ENCODE measurements around the gene IGF1R. TPM values are rescaled to one million over a fixed set of nuclear protein-coding genes. Genes with fewer than 3 reads are reported as not detected.

Gene IGF1R
- total and polyA plus RNA-seq, 2 of the 13 experiments (the other 11 are each of a cell fraction or from before 2014, with no cell fraction given): 15.9 to 18.4 TPM

GRCh38 chr15:98692213-98692612 lies 43.9 kb downstream of the IGF1R start (continued):
- TF ChIP-seq SP5 (CRISPR knock-in tag; IDR thresholded peaks at IDR 0.05; ENCODE audit: borderline replicate concordance, low read depth): no peak
- peak; percentile 56 for TF ChIP-seq FOXA3 (CRISPR knock-in tag; IDR thresholded peaks at IDR 0.05)
- no peak for TF ChIP-seq HNF1A (IDR thresholded peaks at IDR 0.05; ENCODE audit: low read depth)
- TF ChIP-seq HNF1A (CRISPR knock-in tag; IDR thresholded peaks at IDR 0.05; ENCODE audit: borderline replicate concordance): no peak; the same call in 1 of the 2 replicates
- TF ChIP-seq GABPB1 (CRISPR knock-in tag; IDR thresholded peaks at IDR 0.05): 0 out of 2 replicates have a peak, but pooled peaks have one; percentile 23
- no peak for TF ChIP-seq RAD21 (CRISPR knock-in tag; IDR thresholded peaks at IDR 0.05)
- no peak for TF ChIP-seq PATZ1 (CRISPR knock-in tag; IDR thresholded peaks at IDR 0.05)
- TF ChIP-seq ZFX (CRISPR knock-in tag; IDR thresholded peaks at IDR 0.05; ENCODE audit: low read depth): 0 out of 2 replicates have a peak, but pooled peaks have one; percentile 21
- TF ChIP-seq ZNF362 (CRISPR knock-in tag; IDR thresholded peaks at IDR 0.05; ENCODE audit: borderline replicate concordance): peak; percentile 87
- TF ChIP-seq CREM (IDR thresholded peaks at IDR 0.05): peak; percentile 54; the same call in 1 of the 2 replicates
- no peak for TF ChIP-seq CREM (CRISPR knock-in tag; IDR thresholded peaks at IDR 0.05)
- no peak for TF ChIP-seq GATAD1 (CRISPR knock-in tag; IDR thresholded peaks at IDR 0.05)
- peak; percentile 69; the same call in 1 of the 2 replicates for TF ChIP-seq THRA (CRISPR knock-in tag; IDR thresholded peaks at IDR 0.05; ENCODE audit: borderline replicate concordance)
- peak; percentile 48; the same call in 1 of the 2 replicates for TF ChIP-seq PHF21A (CRISPR knock-in tag; IDR thresholded peaks at IDR 0.05)
- no peak for TF ChIP-seq ZBTB14 (CRISPR knock-in tag; IDR thresholded peaks at IDR 0.05)
- TF ChIP-seq KMT2A (CRISPR knock-in tag; IDR thresholded peaks at IDR 0.05): peak; percentile 48; the same call in 1 of the 2 replicates
- TF ChIP-seq HOXA3 (CRISPR knock-in tag; IDR thresholded peaks at IDR 0.05): peak; percentile 67
- TF ChIP-seq ZMAT5 (CRISPR knock-in tag; IDR thresholded peaks at IDR 0.05; ENCODE audit: borderline replicate concordance, low read depth): no peak
